Stimulated activated CD4-positive, alpha-beta T cell treated with anti-CD3 and anti-CD28 coated beads, Interleukin-4, amount 100 ng/mL, for 48 hours (primary cell): ENCODE results near the gene CHD1L.
"Not testable (repeated sequence)": the region's sequence is repeated elsewhere in the genome, so short reads cannot be mapped to it uniquely, and the experiment has no call there.

ENCODE experiments used
- DNase-seq, 2 donors: peaks; one replicate each; pipeline ENCODE4 v3.0.0-alpha.2; 2020; ENCODE audit warnings: low read depth in 2 of 2

Gene CHD1L

DNA sequence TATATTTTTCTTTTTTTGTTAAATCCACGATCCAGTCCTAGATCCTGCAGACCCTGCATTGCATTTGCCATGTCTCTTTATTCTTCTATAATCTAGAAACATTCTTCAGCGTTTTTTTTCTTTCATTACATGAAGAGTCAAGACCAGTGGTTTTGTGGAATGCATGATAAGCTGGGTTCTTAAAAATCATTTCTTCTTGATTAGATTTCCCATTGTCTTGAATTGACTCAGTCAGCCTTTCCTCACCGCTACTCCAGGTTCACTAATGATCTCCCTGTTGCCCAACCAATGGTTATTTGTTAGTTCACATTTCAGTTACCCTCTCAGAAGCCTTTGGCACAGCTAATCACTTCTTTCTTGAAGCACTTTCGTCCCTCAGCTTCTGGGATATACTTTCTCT, 25.2 kb downstream of the CHD1L start:
- no peak for DNase-seq

DNA sequence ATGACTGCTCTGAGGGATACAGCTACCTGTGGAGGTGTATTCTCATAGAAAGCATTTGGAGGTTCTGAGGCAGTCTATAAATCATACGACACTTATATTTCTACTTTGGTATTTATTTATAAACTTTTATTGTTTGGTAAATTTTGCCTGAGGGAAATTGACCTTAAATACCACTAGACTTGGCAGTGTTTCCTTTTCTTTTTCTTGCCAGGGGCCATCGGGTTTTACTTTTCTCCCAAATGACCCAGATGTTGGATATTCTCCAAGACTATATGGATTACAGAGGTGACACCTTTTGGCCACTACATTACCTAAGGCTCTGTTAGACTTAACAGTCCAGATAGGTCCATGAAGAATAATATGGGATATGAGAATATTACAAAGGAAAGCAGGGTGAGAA, 28.2 kb downstream of the CHD1L start:
- DNase-seq, result no peak

DNA sequence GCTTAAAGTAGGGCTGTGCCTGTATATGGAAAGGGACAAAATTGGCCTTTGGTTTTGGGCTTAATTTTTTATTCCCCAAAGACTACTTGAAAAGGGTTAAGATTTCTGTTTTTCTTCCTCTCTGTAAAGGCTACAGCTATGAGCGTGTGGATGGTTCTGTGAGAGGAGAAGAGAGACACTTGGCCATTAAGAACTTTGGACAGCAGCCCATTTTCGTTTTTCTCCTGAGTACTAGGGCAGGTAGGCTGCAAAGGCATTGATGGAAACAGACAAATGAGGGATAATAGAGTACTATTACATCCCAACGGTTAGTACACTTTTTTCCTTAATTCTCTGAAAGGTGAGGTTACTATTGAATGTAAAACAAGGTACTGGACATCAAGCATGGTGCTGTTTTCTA, 29.6 kb downstream of the CHD1L start:
- DNase-seq, result no peak

DNA sequence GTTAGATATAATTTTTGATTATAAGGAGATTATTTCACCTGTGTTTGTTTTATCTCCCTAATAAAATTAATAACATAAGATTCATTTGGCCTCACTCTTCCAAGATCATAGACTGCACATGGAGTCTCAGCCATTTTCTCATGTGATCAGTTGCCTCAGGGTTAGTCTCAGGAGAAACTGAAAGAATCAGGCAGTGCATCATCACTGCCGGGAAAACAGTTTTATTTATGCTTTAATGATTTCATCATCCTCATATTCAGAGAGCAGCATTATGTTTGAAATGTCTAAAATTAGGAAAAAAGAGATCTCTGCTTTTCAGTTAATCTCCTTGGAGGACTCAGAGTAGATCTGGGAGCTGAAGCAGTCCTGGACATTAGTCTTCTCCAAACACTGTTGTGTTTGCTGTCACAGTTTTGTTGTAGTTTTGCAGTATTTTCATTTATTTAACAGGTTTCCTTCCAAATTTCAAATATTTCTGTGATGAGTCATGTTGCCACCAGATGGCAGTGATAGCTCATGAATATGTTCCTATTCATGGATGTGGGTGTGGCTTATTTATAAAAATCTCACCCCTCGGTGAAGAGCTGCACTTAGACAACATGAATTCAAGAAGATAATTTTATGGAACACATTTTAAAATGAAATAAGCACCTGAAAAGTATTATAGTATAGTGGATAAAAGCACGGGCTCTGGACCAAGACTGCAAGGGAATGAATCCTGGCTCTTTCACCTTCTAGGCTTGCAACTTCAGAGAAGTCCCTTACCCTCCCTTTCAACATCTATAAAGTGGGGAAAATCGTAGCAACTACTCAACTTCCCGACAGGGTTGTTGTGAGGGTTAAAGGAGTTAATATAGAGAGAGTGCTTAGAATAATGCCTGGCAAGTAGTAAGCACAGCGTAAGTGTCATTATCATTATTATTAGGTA, 31.2 kb downstream of the CHD1L start:
- no peak for DNase-seq

DNA sequence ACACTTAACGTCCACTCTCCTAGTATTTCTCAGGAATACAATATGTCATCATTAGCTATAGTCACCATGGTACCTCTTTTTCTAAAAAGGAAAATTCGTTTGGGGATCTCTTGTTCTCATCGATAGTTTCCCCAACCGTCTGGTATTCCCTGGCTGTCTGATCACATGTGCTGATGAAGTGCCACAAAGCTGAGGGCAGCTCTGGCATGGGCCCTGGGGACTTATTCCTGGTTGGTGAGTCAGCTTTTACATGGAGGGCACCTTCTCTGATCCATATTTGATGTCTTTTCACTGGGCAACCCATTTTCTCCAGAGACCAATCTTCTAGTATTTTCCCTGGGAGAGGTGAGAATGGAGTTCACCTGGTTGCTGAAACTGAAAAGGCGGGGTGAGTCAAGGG, 39.5 kb downstream of the CHD1L start:
- no peak for DNase-seq

DNA sequence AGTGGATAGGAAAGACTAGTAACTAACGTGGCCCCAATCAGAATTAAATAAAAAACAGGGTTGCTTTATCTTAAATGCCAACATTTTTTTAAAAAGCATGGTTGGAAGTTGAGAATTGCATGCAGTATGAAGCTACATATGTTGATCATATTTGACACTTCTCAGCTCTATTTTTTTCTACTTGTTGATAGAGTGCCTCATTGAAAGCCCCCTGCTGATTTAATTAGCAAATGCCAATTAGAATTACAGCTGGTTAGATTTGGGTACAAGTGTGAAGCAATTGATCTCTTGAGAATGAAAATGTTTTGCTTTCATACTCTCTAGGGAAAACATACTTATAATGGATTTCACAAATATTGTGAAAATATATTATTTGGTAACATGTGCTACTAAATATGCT, 40.5 kb downstream of the CHD1L start:
- no peak for DNase-seq

DNA sequence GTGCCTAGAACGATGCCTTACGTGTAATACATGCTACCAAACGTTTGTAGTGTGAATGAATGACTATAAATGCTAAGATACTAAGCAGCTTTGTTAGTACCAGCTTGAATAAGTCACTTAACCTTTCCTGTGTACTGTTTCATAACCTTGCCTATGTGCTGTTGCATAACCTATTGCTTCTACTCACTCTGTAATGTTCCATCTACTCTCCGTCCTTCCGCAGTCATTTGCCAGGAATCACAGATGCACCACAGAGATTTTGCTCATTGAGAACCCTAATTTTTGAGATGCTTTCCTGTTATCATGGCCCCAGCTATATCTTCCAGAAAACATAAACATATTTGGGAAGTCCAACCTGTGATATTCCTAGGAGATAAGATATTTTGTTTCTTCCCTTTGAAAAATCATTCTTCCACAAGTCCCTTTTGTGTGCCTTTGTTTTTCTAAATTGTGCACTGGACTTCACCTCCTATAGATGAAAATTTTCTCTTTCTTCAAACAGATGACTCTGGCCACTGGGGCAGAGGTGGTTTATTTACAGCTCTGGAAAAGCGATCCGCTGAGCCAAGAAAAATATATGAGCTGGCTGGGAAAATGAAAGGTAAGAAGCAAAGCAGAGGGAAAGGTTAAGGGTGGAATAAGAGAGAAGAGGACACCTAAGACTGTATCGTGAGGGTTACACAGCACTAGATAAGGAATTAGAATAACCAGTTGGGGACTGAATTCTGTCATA, 44.8 kb downstream of the CHD1L start:
- no peak for DNase-seq

DNA sequence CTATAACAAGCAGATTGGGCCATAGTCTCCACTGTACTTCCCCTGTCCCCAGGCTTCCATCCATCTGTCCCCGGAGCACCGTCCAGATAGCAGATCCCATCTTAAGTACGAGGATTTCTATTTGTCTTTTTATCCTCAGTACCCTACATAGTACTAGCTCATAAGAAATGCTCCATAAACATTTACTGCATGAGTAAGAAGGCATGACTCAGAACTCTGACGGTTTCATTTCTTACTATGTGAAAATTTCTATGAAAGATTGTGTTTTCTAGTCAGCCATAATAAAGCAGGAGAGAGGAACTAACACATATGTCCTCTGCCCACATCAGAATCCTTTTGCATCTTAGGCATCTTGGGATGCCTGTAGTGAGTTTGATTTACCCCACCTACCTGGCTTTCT, 49.5 kb downstream of the CHD1L start:
- DNase-seq, result no peak

DNA sequence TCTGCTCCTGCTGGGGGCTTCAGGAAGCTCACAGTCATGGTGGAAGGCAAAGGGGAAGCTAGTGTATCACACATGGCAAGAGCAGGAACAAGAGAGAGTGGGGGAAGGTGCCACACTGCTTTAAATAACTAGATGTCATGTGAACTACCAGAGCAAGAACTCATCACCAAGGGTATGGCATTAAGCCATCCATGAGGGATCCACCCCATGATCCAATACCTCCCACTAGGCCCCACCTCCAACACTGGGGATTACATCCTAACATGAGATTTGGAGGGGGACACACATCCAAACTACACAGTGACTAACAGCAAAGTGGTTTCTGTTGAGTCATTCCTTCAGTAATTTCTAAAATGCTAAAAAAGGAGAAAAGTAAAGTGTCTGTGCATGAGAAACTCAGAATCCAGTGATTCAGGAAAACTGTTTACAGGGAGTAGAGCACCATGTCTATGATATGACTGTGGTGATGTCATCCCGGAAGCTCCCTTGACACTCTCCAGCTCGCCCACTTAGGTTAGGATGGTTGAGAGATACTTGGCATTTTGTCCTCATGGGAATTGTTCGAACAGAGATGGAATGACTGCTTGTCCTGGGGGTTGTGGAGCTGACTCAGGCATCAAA, 50.3 kb downstream of the CHD1L start:
- no peak for DNase-seq

DNA sequence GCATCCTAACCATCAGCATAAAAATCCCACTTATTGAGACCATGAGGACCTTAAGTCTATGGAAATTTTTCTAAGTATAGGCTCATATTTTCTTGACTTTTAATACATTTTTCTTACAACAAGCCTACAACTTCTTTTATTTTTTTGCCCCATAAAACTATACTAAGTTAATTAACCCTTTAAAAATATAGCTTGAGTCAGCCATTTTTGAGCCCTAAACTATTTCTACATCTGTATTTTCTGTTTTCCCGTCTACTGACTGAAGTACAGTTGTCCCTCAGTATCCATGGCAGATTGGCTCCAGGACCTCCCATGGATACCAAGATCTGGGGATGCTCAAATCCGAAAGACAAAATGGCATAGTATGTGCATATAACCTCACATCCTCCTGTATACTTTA, 55.0 kb downstream of the CHD1L start:
- DNase-seq, result no peak

DNA sequence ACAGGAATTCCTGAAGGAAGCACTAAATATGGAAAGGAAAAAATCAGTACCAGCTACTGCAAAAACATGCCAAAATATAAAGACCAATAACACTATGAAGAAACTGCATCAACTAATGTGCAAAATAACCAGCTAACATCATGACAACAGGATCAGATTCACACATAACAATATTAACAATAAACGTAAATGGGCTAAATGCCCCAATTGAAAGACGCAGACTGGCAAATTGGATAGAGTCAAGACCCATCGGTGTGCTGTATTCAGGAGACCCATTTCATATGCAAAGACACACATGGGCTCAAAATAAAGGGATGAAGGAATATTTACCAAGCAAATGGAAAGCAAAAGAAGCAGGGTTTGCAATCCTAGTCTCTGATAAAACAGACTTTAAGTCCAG, 63.3 kb downstream of the CHD1L start:
- DNase-seq, result not testable (repeated sequence)

DNA sequence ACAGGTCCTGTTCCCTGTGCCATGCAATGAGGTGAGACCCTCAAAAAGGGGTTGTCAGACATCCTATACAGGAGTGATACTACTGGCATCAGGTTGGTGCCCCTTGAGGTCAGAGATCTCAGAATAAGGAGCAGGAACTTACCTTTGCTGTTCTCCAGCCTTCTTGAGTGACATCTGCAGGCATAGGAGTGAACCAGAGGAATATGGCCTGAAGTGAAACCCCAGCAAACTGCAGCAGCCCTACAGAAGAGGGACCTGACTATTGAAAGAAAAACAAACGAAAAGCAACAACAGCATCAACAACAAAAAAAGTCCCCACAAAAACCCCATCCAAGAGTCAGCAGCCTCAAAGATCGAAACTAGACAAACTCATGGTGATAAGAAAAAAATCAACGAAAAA, 74.5 kb downstream of the CHD1L start:
- no peak for DNase-seq

DNA sequence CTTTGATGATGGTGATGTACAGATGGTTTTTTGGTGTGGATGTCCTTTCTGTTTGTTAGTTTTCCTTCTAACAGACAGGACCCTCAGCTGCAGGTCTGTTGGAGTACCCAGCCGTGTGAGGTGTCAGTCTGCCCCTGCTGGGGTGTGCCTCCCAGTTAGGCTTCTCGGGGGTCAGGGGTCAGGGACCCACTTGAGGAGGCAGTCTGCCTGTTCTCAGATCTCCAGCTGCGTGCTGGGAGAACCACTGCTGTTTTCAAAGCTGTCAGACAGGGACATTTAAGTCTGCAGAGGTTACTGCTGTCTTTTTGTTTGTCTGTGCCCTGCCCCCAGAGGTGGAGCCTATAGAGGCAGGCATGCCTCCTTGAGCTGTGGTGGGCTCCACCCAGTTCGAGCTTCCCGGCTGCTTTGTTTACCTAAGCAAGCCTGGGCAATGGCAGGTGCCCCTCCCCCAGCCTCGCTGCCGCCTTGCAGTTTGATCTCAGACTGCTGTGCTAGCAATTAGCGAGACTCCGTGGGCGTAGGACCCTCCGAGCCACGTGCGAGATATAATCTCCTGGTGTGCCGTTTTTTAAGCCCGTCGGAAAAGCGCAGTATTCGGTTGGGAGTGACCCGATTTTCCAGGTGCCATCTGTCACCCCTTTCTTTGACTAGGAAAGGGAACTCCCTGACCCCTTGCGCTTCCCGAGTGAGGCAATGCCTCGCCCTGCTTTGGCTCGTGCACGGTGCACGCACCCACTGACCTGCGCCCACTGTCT, 84.6 kb downstream of the CHD1L start:
- not testable (repeated sequence) for DNase-seq

DNA sequence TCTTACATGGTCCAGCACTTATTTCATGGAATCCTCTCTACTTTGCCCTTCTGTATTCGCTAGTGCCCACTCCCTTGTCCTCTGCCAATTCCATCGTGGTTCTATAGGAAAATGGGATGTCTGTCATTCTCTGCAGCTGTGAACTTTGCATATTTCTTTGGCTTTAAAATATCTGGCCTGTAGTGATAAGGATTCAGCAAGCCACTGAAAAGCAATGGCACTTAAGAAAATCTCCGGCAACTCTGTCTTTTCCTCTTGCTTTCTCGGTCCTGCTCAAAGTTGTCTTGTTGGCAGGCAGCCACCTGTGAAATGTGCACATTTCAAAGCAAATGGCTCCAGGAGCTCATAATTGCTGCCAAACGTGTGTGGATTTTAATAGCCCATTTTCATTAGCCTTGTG, 91.8 kb downstream of the CHD1L start:
- DNase-seq, result no peak

DNA sequence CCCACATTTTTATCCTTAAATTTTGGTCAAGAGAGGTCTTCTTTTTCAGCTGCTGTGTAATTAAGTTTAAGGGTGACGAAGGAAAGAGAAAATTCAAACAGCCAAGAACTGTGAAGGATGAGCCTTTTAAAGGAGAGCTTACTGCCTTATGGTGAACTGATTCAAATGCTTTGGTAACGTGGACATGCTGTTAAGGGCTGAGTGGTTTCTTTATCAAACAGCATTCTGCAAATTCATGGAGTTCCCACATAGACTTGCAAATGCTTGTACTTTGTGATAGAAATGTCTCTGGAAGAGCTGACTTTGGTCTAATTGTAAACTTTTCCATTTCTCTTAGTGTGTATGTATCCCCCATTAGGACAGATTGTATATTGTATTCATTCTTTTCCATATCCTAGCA, 93.8 kb downstream of the CHD1L start:
- no peak for DNase-seq

DNA sequence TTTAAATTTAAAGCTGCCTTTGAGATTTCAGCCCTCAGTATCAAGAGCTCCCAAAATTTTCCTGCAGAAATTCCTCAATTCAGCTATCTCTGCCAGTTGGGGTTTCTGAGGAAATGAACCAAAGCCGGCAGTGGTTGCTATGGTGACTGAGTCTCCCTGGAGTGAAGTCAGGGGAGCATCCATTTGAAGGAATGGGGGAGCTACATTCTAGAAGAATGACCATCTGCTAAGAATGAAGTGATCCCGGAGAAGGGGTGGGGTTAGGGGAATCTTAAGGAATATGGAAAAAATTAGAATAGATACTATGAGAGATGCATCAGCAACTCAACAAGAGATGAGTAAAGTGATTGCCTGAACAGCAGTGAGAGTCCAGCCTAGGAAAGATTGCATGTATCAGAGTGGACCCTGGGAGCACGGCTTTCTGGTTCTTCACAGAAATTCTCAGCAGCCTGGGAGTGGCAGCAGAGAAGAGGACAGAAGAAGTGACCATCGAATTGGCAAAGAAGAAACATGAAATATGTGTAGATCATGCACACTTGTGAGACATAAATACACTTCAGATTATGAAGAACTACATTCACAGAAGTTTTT, 94.7 kb downstream of the CHD1L start:
- DNase-seq, result no peak

DNA sequence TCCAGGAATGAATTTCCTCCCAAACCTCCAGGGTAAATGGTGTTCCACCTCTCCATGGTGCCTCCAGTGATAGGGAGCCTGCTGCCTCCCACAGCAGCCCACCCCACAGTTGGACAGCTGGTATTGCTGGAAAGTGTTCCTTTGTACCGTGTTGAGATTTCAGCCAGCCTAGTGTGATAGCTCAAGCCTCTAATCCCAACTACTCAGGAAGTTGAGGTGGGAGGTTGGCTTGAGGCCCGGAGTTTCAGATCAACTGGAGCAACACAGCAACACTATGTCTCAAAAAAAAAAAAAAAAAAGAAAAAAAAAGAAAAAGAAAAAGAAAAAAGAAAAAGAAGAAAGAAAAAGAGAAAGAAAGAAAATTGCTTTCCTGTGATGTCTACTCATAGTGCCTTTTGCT, 96.1 kb downstream of the CHD1L start:
- no peak for DNase-seq

DNA sequence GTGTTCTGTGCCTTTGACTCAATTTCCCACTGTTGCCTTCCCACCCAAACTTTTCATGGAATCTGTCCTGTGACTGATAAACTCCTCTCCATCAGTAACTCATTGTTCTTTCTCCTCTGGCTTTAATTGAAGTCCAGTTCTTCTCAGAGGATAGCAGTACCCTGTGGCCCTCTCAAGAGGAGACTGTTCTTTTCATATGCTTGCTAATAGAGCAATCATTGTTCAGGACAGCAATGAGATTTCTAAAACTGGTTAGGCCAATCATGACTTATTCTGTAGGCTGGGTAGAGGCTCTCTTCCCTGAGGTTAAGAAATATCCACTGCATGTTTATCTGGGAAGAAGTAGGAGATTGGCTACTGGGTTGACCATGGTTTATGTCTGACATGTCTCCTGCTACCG, 98.8 kb downstream of the CHD1L start:
- no peak for DNase-seq
